Mesenteric fat pad (tissue), 1 donor: ENCODE data around the gene LTF. TPM values are rescaled to one million over a fixed set of nuclear protein-coding genes. Genes with fewer than 3 reads are reported as not detected.
A peak's percentile ranks its signal among the peaks of the same experiment; 100 is the strongest.

ENCODE experiments used
- DNase-seq: peaks from one replicate; pipeline ENCODE4 v3.0.0-alpha.2; 2020; ENCODE audit warnings: low spot score
- total RNA-seq: library from RNA; stranded (reverse); fragmentation: NEBNext Ultra II Directional; extraction: Animal tissue kit (Norgen Biotek cat#: 25700); gene quantifications from one replicate; pipeline ENCODE4 v1.2.1, GENCODE V29; 2021
- donor health status: DM: yes; HTN: yes; CAD: no.

Gene LTF
- total RNA-seq, 1 donor from 2014 or later, result 4.3 TPM

DNA sequence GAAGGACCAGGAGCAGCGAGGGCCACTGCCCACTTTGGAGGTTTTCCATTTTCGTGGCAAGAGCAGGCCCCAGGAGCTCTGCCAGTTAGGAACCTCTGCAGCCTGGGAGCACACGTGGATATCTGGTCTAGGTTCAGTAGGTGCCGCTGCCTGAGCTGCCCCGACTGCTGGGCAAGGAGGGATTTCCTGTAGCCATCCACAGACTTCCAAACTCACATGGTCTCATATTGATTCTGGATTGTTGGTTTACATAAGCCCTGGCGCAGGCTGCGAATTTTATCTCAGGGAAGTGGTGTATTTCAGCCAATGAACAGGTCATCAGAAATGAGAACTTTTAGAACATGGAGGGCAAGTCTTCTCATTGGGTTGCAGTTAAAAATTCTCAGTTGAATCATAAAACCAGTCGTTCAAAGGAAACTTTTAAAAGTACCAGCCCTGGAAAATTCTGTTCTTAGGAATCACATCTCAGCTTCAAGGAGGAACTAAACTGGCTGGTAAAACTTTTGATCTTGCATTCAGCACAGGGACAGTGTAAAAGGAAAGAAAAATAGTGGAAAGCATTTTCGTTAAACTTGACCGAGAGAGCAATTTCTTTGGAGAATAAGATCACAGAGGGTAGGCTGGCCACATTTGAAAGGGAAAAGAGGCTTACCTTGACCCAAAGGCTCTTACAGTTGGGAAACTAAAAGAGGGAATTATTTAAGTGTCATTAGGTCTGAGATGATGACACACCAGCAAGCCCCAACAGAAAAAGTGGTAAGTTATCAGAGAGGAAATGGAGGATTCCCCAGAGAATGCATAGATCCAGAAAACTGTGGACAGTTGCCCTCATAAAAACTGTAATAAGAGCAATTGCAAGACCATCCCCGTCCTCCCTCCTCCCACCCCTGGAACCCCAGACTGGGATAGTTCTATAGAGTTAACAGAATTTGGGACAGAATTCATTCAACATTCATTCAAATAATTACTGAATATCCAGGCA lies 26.7 kb upstream of the LTF start:
- no peak for DNase-seq

GRCh38 chr3:46490338-46491084 lies 25.8 kb upstream of the LTF start:
- no peak for DNase-seq

GRCh38 chr3:46489875-46490274 lies 25.2 kb upstream of the LTF start:
- DNase-seq, result no peak

- peak; percentile 37 for DNase-seq
Measured at GRCh38 chr3:46489381-46489780, 24.7 kb upstream of the LTF start.

DNA sequence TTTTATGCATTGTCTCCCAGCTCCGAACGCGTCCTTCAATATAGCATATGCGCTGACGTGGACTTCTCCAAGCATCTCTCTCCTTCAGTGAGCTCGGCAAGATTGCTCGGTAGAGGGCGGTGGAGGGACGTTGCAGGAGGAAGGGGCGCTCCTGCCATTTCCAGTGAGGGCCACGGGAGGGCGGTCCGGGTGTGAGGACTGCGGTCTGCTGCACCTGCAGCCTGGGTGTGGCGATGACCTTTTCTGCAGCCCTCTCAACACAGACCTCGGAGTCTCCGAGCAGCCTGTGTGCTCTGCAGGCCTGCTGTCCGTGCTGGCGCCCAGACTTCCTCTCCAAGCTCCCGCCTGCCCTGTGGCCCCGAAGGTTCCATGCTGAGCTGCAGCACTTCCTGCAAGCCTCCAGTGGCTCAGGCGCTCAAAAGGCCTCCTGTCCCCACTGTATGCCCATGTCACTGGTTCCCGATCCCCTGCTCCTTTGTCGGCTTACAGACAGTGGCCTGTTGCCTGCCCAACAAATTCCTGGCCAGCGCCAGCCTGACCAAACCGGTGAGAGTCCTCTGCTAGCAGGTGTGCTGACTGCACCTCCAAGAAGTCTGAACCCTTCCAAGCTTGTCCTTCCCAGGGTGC lies 24.1 kb upstream of the LTF start:
- peak; percentile 94 for DNase-seq

DNA sequence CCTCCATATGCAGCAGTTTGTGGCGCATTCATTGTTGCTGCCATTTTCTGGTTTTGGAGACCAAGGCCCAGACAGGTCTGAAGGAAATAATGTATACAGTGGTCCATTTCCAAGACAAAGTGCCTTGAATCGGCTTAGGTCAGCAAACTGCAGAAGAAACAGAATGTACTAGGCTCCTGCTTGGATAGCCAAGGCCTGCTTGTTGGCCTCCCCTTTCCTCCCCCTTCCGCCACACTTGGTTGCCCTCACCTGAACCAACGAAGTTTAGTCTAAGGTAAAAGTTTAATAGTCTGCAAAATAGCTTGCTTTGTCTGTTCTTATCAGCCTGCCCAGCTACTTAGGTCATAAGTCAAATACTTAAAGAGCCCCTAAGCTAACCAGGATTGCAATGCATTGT lies 21.1 kb upstream of the LTF start:
- DNase-seq, result peak; percentile 8

DNA sequence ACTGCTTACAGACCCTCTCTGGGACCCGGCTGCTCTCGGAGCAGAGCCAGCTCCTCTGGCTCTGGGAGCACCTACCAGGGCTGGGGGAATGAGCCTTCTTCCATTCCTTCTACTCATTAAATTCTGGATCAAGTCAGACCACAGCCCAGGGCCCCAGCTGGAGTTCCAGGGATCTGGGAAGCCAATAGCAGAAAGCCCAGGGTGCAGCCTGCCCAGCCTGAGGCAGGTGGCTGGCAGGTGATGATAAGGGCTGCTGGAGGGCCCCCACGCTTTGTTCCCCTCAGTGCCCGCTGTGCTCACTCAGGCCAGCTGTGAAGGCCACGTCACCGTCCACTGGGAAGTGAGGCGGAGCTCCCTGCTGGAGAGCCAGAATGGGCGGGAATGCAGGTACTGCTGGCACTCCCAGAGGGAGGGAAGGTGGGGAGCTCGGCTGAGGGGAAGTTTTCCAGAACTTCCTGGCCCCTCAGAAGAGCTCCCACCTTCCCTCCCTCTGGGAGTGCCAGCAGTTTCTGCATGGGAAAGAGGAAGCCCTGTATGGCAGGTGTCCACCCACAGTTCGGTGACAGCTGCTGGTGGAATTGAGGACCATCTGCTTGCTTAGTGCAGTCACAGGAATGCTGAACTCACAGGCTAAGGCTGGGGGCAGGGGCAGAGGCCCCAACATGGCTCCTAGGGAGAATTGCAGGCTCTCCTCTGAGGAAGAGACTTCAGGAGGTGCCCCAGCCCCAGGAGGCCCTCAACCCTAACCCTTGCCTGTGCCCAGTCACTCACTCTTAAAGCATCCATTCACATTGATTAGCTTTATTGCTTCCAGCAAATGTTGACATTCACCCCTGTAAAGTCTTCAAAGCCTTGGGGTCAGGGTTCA lies 20.4 kb upstream of the LTF start:
- DNase-seq, result peak; percentile 71

DNA sequence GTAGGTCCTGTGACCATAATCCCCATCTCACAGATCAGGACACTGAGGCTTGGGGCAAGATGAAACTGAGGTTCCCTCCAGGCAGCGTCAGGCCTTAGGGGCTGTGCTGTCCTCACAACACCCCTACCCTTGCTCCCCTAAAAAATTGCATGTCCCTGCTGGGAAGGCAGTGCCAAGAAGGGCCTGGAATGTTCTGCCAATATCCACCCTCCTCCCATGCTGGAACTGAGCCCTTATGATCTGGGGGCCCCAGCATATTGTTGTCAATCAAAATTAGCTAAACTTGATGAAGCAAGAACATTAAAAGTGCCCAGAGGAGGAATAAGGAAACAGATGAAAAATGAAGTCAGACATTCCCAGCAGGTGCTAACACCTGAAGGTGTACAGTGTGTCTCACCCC lies 19.7 kb upstream of the LTF start:
- DNase-seq, result peak; percentile 33

- peak; percentile 24 for DNase-seq
Measured at GRCh38 chr3:46483825-46484224, 19.1 kb upstream of the LTF start.

DNA sequence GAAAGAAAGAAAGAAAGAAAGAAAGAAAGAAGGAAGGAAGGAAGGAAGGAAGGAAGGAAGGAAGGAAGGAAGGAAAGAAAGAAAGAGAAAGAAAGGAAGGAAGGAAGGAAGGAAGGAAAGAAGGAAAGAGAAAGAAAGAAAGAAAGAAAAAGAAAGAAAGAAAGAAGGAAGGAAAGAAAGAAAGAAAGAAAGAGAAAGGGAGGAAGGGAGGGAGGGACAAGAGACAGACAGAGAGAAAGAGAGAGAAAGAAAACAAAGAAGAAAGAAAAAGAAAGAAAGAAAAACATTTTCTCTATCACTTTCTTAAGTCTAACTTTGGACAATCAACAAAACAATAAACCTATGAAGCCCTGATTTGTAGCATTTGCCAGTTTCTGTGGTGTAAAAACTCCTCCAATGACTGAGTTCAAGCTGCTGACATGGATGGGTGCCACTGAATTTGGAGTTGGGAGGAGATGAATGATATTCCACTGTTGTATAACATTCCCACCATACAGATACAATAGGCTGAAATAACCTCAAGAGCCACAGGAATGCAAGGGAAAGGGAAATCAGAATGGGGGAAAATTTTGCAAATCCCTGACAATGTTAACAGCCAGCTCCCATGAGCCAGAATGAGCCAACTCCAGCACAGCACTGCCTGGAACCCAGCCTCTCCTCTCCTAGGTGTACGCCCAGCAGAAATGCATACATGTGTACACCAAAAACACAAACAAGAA lies 18.1 kb upstream of the LTF start:
- no peak for DNase-seq

DNA sequence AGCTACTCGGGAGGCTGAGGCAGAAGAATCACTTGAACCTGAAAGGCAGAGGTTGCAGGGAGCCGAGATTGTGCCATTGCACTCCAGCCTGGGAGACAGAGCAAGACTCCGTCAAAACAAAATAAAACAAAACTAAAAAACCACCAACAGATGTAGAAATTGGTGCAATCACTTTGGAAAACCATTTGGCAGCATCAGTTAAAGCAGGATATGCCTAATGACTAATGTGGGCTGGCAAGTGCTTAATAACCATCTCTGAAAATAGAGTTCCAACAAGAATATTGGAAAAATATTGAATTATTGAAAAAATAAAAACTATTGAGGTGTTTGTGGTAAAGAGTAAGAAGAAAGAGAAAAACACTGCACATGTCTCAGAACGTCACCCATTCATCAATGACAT lies 16.9 kb upstream of the LTF start:
- DNase-seq, result no peak

- DNase-seq, result peak; percentile 75
Measured at GRCh38 chr3:46480491-46481195, 15.9 kb upstream of the LTF start.

GRCh38 chr3:46479696-46480095 lies 15.0 kb upstream of the LTF start:
- peak; percentile 26 for DNase-seq

DNA sequence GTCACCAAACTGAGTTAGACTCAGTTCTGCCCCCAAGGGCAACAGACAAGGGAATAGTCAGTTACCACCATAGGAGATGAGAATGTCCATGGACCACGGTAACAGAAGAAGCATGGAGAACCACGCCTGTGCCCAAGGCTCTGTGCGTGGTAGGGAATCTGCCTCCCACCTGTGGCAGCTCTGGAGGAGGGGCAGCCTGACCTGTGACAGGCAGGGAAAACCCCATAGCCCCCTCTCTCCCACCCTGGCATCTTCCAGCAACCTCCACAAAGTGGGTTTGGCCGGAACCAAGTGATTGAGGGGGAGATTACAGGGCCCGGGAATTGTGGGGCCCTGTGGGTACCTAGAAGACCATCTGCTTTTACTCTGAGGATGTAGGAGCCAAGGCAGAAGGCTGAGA lies 14.3 kb upstream of the LTF start:
- DNase-seq, result peak; percentile 76

GRCh38 chr3:46478341-46478740 lies 13.6 kb upstream of the LTF start:
- no peak for DNase-seq

- no peak for DNase-seq
Measured at GRCh38 chr3:46477756-46478155, 13.1 kb upstream of the LTF start.

DNA sequence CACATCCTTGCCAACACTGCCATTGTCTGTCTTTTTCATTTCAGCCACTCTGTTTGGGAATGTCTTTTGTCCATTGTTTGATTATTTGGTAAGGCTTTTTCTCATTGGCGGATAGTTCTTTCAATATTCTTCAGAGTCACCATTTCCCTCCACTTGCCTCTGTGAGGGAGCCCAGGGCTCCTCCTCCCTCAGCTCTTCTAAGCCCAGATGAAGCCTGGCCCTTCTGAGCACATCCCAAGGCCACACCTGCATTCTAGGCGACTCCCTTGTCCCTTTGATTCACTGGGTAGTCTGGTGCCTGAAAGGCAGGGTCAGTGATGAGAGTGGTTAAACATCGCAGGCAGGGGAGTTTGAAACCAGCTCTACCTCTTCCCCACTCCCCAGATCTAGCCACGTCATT lies 12.4 kb upstream of the LTF start:
- DNase-seq, result no peak

DNA sequence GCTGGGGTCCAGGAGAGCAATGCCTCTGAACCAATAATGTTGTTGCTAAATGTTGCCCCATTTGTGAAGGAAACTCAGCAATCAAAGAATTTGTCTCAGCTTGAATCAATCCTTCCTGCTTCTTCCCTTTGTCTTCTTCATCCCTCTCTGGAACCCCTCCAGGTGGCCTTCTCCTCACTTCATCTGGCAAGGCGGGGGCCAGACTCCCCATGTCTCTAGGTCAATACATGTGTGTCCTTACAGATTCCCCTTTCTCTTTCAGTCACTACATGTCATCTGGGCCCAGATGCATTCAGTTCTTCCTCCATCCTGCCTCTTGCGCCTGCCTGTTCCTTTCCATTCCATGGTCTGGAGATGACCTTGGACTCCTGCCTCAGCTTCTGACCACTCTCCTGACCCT lies 8.0 kb upstream of the LTF start:
- DNase-seq, result peak; percentile 59

DNA sequence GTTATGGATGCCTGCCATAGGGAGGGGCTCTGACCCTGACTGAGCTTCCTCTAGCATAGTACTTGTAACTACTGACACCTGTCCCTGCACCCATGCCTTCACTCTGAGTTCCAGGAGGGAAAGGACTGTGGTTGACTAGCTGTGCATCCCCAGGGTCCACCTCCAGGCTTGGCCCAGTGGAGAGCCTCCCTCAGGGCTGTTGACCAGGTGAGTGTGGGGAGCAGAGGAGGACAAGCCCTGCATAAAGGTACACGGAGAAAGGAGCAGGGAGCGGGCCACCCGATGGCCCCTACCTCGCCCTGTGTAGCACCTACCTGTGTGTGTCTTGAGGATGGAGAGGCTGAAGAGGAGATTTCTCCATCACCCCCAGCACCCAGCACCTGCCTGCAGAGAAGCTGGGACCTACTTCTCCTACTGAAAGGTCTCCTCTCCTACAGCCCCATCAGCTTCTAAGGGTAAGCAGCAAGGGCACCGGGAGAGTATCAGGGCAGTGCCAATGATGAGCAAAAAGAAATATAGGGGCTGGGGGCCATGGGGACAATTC lies 6.7 kb upstream of the LTF start:
- DNase-seq, result peak; percentile 47
